ENCODE data around the gene SCARB2. TPM values are rescaled to one million over a fixed set of nuclear protein-coding genes. Genes with fewer than 3 reads are reported as not detected.

SCARB2 gene
- total RNA-seq, 2 experiments from 2014 or later: 3.3 to 4.6 TPM

- H3K36me3 Mint-ChIP-seq (ENCODE audit: low read depth): no peaks in the 10 kb centered on the region
- no peak for DNase-seq
- no peaks in the 10 kb centered on the region for H3K27me3 Mint-ChIP-seq
- intact Hi-C loops (cut with DNase I, micrococcal nuclease): loop anchor here (5.0 to 10.0 kb wide), 5 partner anchors 63 to 944 kb away; partner anchors contain the start of genes CCNG2 (in 1 of the 2), CCNI (in 1 of the 2), NUP54 (in 1 of the 2) and STBD1 (in 1 of the 2)
- CTCF ChIA-PET: interaction anchor here (0.6 to 1.9 kb wide), 4 partner anchors 12 to 168 kb away, joined by 3 to 8 read pairs (median 4); no protein-coding TSS in a partner anchor
- peaks cover 45% of the 10 kb centered on the region for H3K4me1 Mint-ChIP-seq
- ATAC-seq: no peak
- no peaks in the 10 kb centered on the region for H3K9me3 Mint-ChIP-seq (ENCODE audit: low read depth)
- H3K27ac Mint-ChIP-seq: no peak overlapping the region
- no peak overlapping the region for H3K4me3 Mint-ChIP-seq
- POLR2A ChIA-PET: interaction anchor here (0.8 kb wide), 1 partner anchor 11 kb away, joined by 3 read pairs; no protein-coding TSS in a partner anchor
Observed at GRCh38 chr4:76210452-76210851, 3.2 kb downstream of the SCARB2 start.

GRCh38 chr4:76209881-76210280, 3.7 kb downstream of the SCARB2 start:
- CTCF ChIA-PET: interaction anchor here (0.6 to 1.9 kb wide), 3 partner anchors 11 to 168 kb away, joined by 3 to 8 read pairs (median 4); no protein-coding TSS in a partner anchor

GRCh38 chr4:76208005-76208765, 5.4 kb downstream of the SCARB2 start:
- ATAC-seq: no peak
- no peaks in the 10 kb centered on the region for H3K27me3 Mint-ChIP-seq
- CTCF ChIA-PET: interaction anchor here (0.9 to 1.9 kb wide), 4 partner anchors 8 to 170 kb away, joined by 3 to 8 read pairs (median 4); no protein-coding TSS in a partner anchor

More at GRCh38 chr4:76209881-76210280, 3.7 kb downstream of the SCARB2 start:
- POLR2A ChIA-PET: no interaction called here
- intact Hi-C loops (cut with DNase I, micrococcal nuclease): loop anchor here (5.0 to 10.0 kb wide), 5 partner anchors 63 to 945 kb away; partner anchors contain the start of genes CCNG2 (in 1 of the 2), CCNI (in 1 of the 2), NUP54 (in 1 of the 2) and STBD1 (in 1 of the 2)
- H3K4me3 Mint-ChIP-seq: no peak overlapping the region
- H3K4me1 Mint-ChIP-seq: peaks cover 45% of the 10 kb centered on the region
- H3K9me3 Mint-ChIP-seq (ENCODE audit: low read depth): no peaks in the 10 kb centered on the region
- H3K27ac Mint-ChIP-seq: no peak overlapping the region
- H3K36me3 Mint-ChIP-seq (ENCODE audit: low read depth): no peaks in the 10 kb centered on the region
- DNase-seq (no peak), ATAC-seq (no peak)
- no peaks in the 10 kb centered on the region for H3K27me3 Mint-ChIP-seq

GRCh38 chr4:76207549-76207948, 6.1 kb downstream of the SCARB2 start:
- Mint-ChIP-seq H3K27ac (no peak overlapping the region), H3K27me3 (no peaks in the 10 kb centered on the region), H3K9me3 (ENCODE audit: low read depth) (no peaks in the 10 kb centered on the region), H3K4me1 (peaks cover 27% of the 10 kb centered on the region), H3K4me3 (no peak overlapping the region), H3K36me3 (ENCODE audit: low read depth) (no peaks in the 10 kb centered on the region)
- no peak for ATAC-seq
- no peak for DNase-seq
- intact Hi-C loops (cut with DNase I, micrococcal nuclease): no loop called here
- ChIA-PET CTCF (interaction anchor here (0.6 to 1.9 kb wide), 3 partner anchors 28 to 700 kb away, joined by 3 to 8 read pairs (median 3); no protein-coding TSS in a partner anchor), POLR2A (no interaction called here)

More at GRCh38 chr4:76208005-76208765, 5.4 kb downstream of the SCARB2 start:
- intact Hi-C loops (cut with DNase I, micrococcal nuclease): no loop called here
- no peak for DNase-seq
- Mint-ChIP-seq H3K27ac (no peak overlapping the region), H3K4me3 (no peak overlapping the region), H3K36me3 (ENCODE audit: low read depth) (no peaks in the 10 kb centered on the region), H3K4me1 (peaks cover 34% of the 10 kb centered on the region), H3K9me3 (ENCODE audit: low read depth) (no peaks in the 10 kb centered on the region)
- POLR2A ChIA-PET: no interaction called here

GRCh38 chr4:76206222-76206942, 7.2 kb downstream of the SCARB2 start:
- no peaks in the 10 kb centered on the region for H3K36me3 Mint-ChIP-seq (ENCODE audit: low read depth)
- H3K27me3 Mint-ChIP-seq: no peaks in the 10 kb centered on the region
- no peak for ATAC-seq
- H3K4me3 Mint-ChIP-seq: no peak overlapping the region
- no peaks in the 10 kb centered on the region for H3K9me3 Mint-ChIP-seq (ENCODE audit: low read depth)
- intact Hi-C loops (cut with DNase I, micrococcal nuclease): no loop called here
- ChIA-PET CTCF (interaction anchor here (1.2 to 1.9 kb wide), 2 partner anchors 9 to 26 kb away, joined by 5 to 8 read pairs; no protein-coding TSS in a partner anchor), POLR2A (no interaction called here)
- no peak for DNase-seq
- H3K4me1 Mint-ChIP-seq: peaks cover 20% of the 10 kb centered on the region
- H3K27ac Mint-ChIP-seq: no peak overlapping the region

- H3K27ac Mint-ChIP-seq: no peak overlapping the region
- ATAC-seq: no peak
Observed at GRCh38 chr4:76205476-76205875, 8.1 kb downstream of the SCARB2 start.

GRCh38 chr4:76204936-76205335, 8.7 kb downstream of the SCARB2 start:
- Mint-ChIP-seq H3K36me3 (ENCODE audit: low read depth) (no peaks in the 10 kb centered on the region), H3K27me3 (no peaks in the 10 kb centered on the region), H3K9me3 (ENCODE audit: low read depth) (no peaks in the 10 kb centered on the region), H3K4me1 (peaks cover 29% of the 10 kb centered on the region), H3K27ac (no peak overlapping the region), H3K4me3 (no peak overlapping the region)
- no peak for DNase-seq
- intact Hi-C loops (cut with DNase I, micrococcal nuclease): no loop called here
- ChIA-PET CTCF (interaction anchor here (1.0 kb wide), 1 partner anchor 12 kb away, joined by 3 read pairs; no protein-coding TSS in a partner anchor), POLR2A (no interaction called here)
- ATAC-seq: no peak

More at GRCh38 chr4:76205476-76205875, 8.1 kb downstream of the SCARB2 start:
- ChIA-PET CTCF (no interaction called here), POLR2A (no interaction called here)
- H3K4me1 Mint-ChIP-seq: peaks cover 27% of the 10 kb centered on the region
- no peaks in the 10 kb centered on the region for H3K36me3 Mint-ChIP-seq (ENCODE audit: low read depth)
- H3K4me3 Mint-ChIP-seq: no peak overlapping the region
- DNase-seq: no peak
- H3K9me3 Mint-ChIP-seq (ENCODE audit: low read depth): no peaks in the 10 kb centered on the region
- intact Hi-C loops (cut with DNase I, micrococcal nuclease): no loop called here
- H3K27me3 Mint-ChIP-seq: no peaks in the 10 kb centered on the region

- CTCF ChIA-PET: no interaction called here
Observed at GRCh38 chr4:76203541-76203940, 10.1 kb downstream of the SCARB2 start.

GRCh38 chr4:76201276-76201675, 12.3 kb downstream of the SCARB2 start:
- POLR2A ChIA-PET: no interaction called here
- Mint-ChIP-seq H3K4me1 (peaks cover 49% of the 10 kb centered on the region), H3K36me3 (ENCODE audit: low read depth) (no peaks in the 10 kb centered on the region), H3K27ac (no peak overlapping the region), H3K9me3 (ENCODE audit: low read depth) (no peaks in the 10 kb centered on the region), H3K4me3 (no peak overlapping the region), H3K27me3 (no peaks in the 10 kb centered on the region)
- ATAC-seq (no peak), DNase-seq (no peak)
- intact Hi-C loops (cut with DNase I, micrococcal nuclease): no loop called here
- CTCF ChIA-PET: no interaction called here

More at GRCh38 chr4:76203541-76203940, 10.1 kb downstream of the SCARB2 start:
- DNase-seq (no peak), ATAC-seq (no peak)
- POLR2A ChIA-PET: no interaction called here
- no peak overlapping the region for H3K4me3 Mint-ChIP-seq
- intact Hi-C loops (cut with DNase I, micrococcal nuclease): no loop called here
- peaks cover 37% of the 10 kb centered on the region for H3K4me1 Mint-ChIP-seq
- no peaks in the 10 kb centered on the region for H3K27me3 Mint-ChIP-seq
- H3K27ac Mint-ChIP-seq: no peak overlapping the region
- no peaks in the 10 kb centered on the region for H3K36me3 Mint-ChIP-seq (ENCODE audit: low read depth)
- H3K9me3 Mint-ChIP-seq (ENCODE audit: low read depth): no peaks in the 10 kb centered on the region

- Mint-ChIP-seq H3K4me1 (peaks cover 46% of the 10 kb centered on the region), H3K27ac (peak overlapping the region; percentile 17), H3K27me3 (no peaks in the 10 kb centered on the region), H3K4me3 (no peak overlapping the region), H3K36me3 (ENCODE audit: low read depth) (no peaks in the 10 kb centered on the region), H3K9me3 (ENCODE audit: low read depth) (no peaks in the 10 kb centered on the region)
- DNase-seq (peak; percentile 60), ATAC-seq (peak; percentile 65)
- ChIA-PET CTCF (interaction anchor here (0.9 to 1.8 kb wide), 5 partner anchors 8 to 177 kb away, joined by 3 to 7 read pairs (median 3); no protein-coding TSS in a partner anchor), POLR2A (no interaction called here)
- intact Hi-C loops (cut with DNase I, micrococcal nuclease): no loop called here
Observed at GRCh38 chr4:76200771-76201231, 12.8 kb downstream of the SCARB2 start.

GRCh38 chr4:76199664-76200211, 13.9 kb downstream of the SCARB2 start:
- ATAC-seq (peak; percentile 34), DNase-seq (peak; percentile 54)
- ChIA-PET CTCF (interaction anchor here (0.9 to 1.8 kb wide), 6 partner anchors 9 to 178 kb away, joined by 3 to 7 read pairs (median 4); no protein-coding TSS in a partner anchor), POLR2A (interaction anchor here (0.6 to 1.2 kb wide), 2 partner anchors 11 to 16 kb away, joined by 3 read pairs; no protein-coding TSS in a partner anchor)
- H3K4me1 Mint-ChIP-seq: peaks cover 44% of the 10 kb centered on the region
- H3K36me3 Mint-ChIP-seq (ENCODE audit: low read depth): peaks cover 2% of the 10 kb centered on the region
- H3K27me3 Mint-ChIP-seq: no peaks in the 10 kb centered on the region
- no peak overlapping the region for H3K4me3 Mint-ChIP-seq
- peak overlapping the region; percentile 75 for H3K27ac Mint-ChIP-seq
- no peaks in the 10 kb centered on the region for H3K9me3 Mint-ChIP-seq (ENCODE audit: low read depth)
- intact Hi-C loops (cut with DNase I, micrococcal nuclease): no loop called here
